Glutamatergic neuron (in vitro differentiated cells): ENCODE data around the gene CWH43. TPM values are rescaled to one million over a fixed set of nuclear protein-coding genes. Genes with fewer than 3 reads are reported as not detected.

ENCODE experiments used
- DNase-seq: peaks from one replicate; pipeline ENCODE4 v3.0.0; 2022
- H3K27ac Mint-ChIP-seq: one replicate; pipeline ENCODE4 v1.8.0; 2020; ENCODE audit warnings: mild to moderate bottlenecking, mixed read lengths, inconsistent platforms; ENCODE audit not compliant: unreplicated experiment
- H3K27me3 Mint-ChIP-seq: one replicate; pipeline ENCODE4 v1.8.0; 2020; ENCODE audit warnings: mild to moderate bottlenecking, moderate library complexity, mixed read lengths, inconsistent platforms; ENCODE audit not compliant: unreplicated experiment
- H3K36me3 Mint-ChIP-seq: one replicate; pipeline ENCODE4 v1.8.0; 2020; ENCODE audit warnings: mild to moderate bottlenecking, mixed read lengths, inconsistent platforms; ENCODE audit not compliant: unreplicated experiment
- H3K4me1 Mint-ChIP-seq: one replicate; pipeline ENCODE4 v1.8.0; 2020; ENCODE audit warnings: mild to moderate bottlenecking, low read depth, mixed read lengths, inconsistent platforms; ENCODE audit not compliant: unreplicated experiment
- H3K4me3 Mint-ChIP-seq: one replicate; pipeline ENCODE4 v1.8.0; 2020; ENCODE audit warnings: mild to moderate bottlenecking, mixed read lengths, inconsistent platforms; ENCODE audit not compliant: unreplicated experiment
- H3K9me3 Mint-ChIP-seq: one replicate; pipeline ENCODE4 v1.8.0; 2020; ENCODE audit warnings: mild to moderate bottlenecking, moderate library complexity, mixed read lengths, inconsistent platforms; ENCODE audit not compliant: unreplicated experiment
- total RNA-seq: library from RNA; stranded (reverse); fragmentation: NEBNext Ultra II Directional; extraction: Animal tissue kit (Norgen Biotek cat#: 25700); gene quantifications from one replicate; pipeline ENCODE4 v1.2.1, GENCODE V29; 2021; ENCODE audit not compliant: unreplicated experiment
- TF ChIP-seq, protein P1 (sequence below): fragments of 200-600 bp; sonication (generic); IDR thresholded peaks from one replicate; pipeline ENCODE4 v1.5.0; 2021; ENCODE audit not compliant: partially characterized antibody, unreplicated experiment

Gene CWH43
- total RNA-seq, 1 donor from 2014 or later: not detected

DNA sequence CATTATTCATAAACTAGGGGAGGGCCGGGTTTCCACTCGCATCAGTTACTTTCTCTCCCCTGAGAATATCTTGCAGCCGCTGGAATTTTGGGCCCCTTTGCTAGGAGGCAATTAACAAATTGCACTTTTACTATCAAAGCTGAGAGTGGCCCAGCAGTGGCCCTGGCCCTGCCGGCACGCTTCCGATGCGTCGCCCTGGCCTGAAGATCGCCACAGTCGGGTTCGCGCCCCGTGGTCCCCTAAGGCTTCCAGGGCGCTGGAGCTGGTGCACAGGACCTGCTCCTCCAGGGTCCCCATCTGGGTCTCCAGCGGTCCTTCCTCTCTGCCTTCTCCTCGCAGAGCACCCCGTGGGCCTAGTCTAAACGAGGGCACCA is 486 bp upstream of the CWH43 start:
- DNase-seq: no peak
- Mint-ChIP-seq H3K4me3 (no peak overlapping the region), H3K4me1 (no peaks in the 10 kb centered on the region), H3K27ac (no peak overlapping the region), H3K27me3 (peaks cover 10% of the 10 kb centered on the region), H3K9me3 (no peaks in the 10 kb centered on the region), H3K36me3 (peaks cover 6% of the 10 kb centered on the region)
- TF ChIP-seq, protein P1, sequence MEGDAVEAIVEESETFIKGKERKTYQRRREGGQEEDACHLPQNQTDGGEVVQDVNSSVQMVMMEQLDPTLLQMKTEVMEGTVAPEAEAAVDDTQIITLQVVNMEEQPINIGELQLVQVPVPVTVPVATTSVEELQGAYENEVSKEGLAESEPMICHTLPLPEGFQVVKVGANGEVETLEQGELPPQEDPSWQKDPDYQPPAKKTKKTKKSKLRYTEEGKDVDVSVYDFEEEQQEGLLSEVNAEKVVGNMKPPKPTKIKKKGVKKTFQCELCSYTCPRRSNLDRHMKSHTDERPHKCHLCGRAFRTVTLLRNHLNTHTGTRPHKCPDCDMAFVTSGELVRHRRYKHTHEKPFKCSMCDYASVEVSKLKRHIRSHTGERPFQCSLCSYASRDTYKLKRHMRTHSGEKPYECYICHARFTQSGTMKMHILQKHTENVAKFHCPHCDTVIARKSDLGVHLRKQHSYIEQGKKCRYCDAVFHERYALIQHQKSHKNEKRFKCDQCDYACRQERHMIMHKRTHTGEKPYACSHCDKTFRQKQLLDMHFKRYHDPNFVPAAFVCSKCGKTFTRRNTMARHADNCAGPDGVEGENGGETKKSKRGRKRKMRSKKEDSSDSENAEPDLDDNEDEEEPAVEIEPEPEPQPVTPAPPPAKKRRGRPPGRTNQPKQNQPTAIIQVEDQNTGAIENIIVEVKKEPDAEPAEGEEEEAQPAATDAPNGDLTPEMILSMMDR: no peak

DNA sequence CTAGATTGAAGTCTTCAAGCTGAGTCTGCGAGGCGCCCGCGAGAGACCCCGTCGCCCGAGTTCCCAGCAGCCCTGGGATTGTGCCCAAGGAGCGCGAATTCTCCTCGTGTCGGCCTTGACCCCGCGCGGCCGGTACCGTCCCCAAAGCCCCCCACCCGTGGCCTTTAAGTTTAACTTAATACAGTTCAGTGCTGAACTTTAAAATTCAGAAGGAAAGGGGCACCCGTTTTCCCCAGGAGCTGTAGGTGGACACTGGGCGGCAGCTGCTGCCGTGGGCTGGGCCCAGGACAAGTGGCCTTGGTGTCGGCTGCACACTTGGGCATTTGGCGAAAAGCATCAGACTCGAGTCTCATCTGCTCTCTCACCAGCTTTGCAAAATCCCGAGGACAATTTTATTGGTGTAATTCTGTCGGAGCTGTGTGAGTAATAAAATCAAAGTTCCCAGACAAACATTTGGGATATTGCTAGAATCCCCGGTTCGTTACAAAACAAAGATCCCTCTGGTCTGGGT is 634 bp downstream of the CWH43 start:
- no peak overlapping the region for H3K27ac Mint-ChIP-seq
- no peak overlapping the region for H3K4me3 Mint-ChIP-seq
- peaks cover 10% of the 10 kb centered on the region for H3K27me3 Mint-ChIP-seq
- TF ChIP-seq, protein P1: no peak
- H3K9me3 Mint-ChIP-seq: peaks cover 2% of the 10 kb centered on the region
- peaks cover 6% of the 10 kb centered on the region for H3K36me3 Mint-ChIP-seq
- DNase-seq: no peak
- no peaks in the 10 kb centered on the region for H3K4me1 Mint-ChIP-seq

DNA sequence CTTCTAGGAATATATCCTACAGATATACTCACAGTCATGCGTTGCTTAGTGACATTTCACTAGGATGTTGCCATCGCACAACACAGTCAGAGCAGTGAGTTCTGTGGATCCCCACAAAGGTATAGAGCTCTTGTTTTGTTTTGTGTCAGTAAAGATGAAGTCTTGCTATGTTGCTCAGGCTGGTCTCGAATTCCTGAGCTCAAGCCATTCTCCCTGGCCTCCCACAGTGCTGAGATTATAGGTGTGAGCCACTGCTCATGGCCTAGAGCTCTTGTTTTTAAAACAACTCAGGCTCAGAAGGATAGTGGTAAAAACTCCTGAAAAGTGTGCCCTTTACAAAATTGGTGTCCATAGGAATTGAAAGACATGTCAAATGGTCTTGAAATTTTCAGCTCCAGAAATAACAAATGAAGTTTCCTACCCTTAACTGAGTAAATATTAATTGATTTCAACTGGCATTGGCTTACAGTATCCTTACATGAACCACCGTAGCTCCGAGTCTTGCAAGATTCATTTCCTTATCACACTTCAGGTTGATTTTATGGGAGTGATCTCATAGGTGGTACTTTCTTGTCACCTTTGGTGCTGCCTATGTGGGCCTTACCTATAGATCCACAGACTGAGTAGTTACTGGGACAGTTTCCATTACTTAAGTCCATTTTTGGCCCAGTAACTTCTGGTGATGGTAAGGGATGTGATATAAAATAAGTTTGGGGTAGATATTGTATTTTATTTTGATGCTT is 3.6 kb downstream of the CWH43 start:
- Mint-ChIP-seq H3K4me1 (no peaks in the 10 kb centered on the region), H3K27ac (no peak overlapping the region), H3K27me3 (peaks cover 10% of the 10 kb centered on the region), H3K9me3 (peaks cover 2% of the 10 kb centered on the region), H3K36me3 (peaks cover 4% of the 10 kb centered on the region), H3K4me3 (no peak overlapping the region)
- DNase-seq: no peak
- TF ChIP-seq, protein P1: no peak

DNA sequence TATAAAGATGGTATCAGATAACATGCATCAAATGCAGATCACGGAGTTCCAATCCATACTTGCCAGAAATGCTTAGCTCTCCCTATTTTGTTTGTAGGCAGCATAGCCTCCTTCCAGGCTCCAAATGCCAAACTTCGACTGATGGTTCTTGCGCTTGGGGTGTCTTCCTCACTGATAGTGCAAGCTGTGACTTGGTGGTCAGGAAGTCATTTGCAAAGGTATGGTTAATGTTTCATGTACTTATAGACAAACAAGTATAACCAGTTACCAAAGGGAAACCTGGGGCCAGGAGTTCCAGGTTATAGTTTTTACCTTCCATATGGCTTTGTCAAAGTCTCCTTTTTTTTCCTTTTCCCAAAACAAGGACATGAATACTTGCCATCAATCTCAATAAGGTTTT is 5.3 kb downstream of the CWH43 start:
- Mint-ChIP-seq H3K9me3 (peaks cover 6% of the 10 kb centered on the region), H3K27me3 (peaks cover 5% of the 10 kb centered on the region), H3K27ac (no peak overlapping the region), H3K4me1 (no peaks in the 10 kb centered on the region), H3K4me3 (no peak overlapping the region), H3K36me3 (no peaks in the 10 kb centered on the region)
- TF ChIP-seq, protein P1: no peak
- no peak for DNase-seq

DNA sequence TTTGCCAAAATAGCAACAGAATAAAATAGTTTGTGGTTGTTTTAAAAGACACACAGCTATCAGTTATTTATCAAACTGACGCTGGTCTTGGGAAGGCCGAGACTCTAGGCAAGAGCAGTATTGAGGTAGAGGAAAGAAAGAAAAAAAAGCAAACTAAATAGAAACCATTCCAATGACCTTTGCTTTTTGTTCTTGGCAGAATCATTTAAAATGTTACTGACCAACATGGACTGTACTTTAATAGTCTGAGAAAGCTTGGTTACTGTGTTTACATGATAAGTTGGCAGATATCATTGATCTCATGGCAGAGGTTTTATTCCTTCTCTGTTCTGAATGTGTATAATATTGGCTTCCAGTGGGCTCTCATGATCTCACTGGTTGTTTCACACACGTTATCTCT is 11.9 kb downstream of the CWH43 start:
- no peak for DNase-seq
- H3K9me3 Mint-ChIP-seq: peaks cover 3% of the 10 kb centered on the region
- H3K36me3 Mint-ChIP-seq: no peaks in the 10 kb centered on the region

More for the DNA sequence above, 11.9 kb downstream of the CWH43 start:
- Mint-ChIP-seq H3K4me3 (no peak overlapping the region), H3K27me3 (no peaks in the 10 kb centered on the region), H3K4me1 (no peaks in the 10 kb centered on the region), H3K27ac (no peak overlapping the region)
- TF ChIP-seq, protein P1: no peak
